T-helper 1 cell treated with Interleukin-12 subunit alpha and Interleukin-12 subunit beta and Interleukin-4 antibody, amounts not matched to agents 30 ng/mL and 1 ng/mL, for 36 hours (primary cell): ENCODE measurements around the gene KRT35. TPM values are rescaled to one million over a fixed set of nuclear protein-coding genes. Genes with fewer than 3 reads are reported as not detected.

Source experiments
- intact Hi-C: fragments of 100-400 bp; cut with micrococcal nuclease; formaldehyde crosslinking; loops from one replicate; pipeline ENCODE4 v1.15.1; 2024
- total RNA-seq: library from RNA; stranded (reverse); gene quantifications from 2 replicates; pipeline ENCODE4 v1.2.3, GENCODE V29; 2022

KRT35 gene
- not detected in 2 replicates for total RNA-seq

- intact Hi-C loops = no loop called here
Measured at GRCh38 chr17:41481036-41481435, at the start of gene KRT35. KRT35 (minus strand) TSS chr17:41481151; CDS start chr17:41481097, 54 bp downstream.

- intact Hi-C loops = no loop called here
Measured at GRCh38 chr17:41530062-41531048, 49.4 kb upstream of the KRT35 start.

- intact Hi-C loops = no loop called here
Measured at GRCh38 chr17:41529491-41529915, 48.6 kb upstream of the KRT35 start.

GRCh38 chr17:41528959-41529353 is 48.0 kb upstream of the KRT35 start:
- intact Hi-C loops = no loop called here

- intact Hi-C loops = no loop called here
Measured at GRCh38 chr17:41527063-41528023, 46.4 kb upstream of the KRT35 start.

- intact Hi-C loops = no loop called here
Measured at GRCh38 chr17:41524261-41524660, 43.3 kb upstream of the KRT35 start.

GRCh38 chr17:41523787-41524186 is 42.8 kb upstream of the KRT35 start:
- intact Hi-C loops = no loop called here

- intact Hi-C loops = no loop called here
Measured at GRCh38 chr17:41523225-41523593, 42.3 kb upstream of the KRT35 start.

- intact Hi-C loops = no loop called here
Measured at GRCh38 chr17:41522301-41523224, 41.6 kb upstream of the KRT35 start.

GRCh38 chr17:41521574-41522261 is 40.8 kb upstream of the KRT35 start:
- intact Hi-C loops = no loop called here

- intact Hi-C loops = no loop called here
Measured at GRCh38 chr17:41520821-41521521, 40.0 kb upstream of the KRT35 start.

- intact Hi-C loops = no loop called here
Measured at GRCh38 chr17:41519501-41520224, 38.7 kb upstream of the KRT35 start.

- intact Hi-C loops = no loop called here
Measured at GRCh38 chr17:41518789-41519449, 38.0 kb upstream of the KRT35 start, which contains the start of gene KRT15. KRT15 (minus strand) TSS chr17:41518890; CDS start chr17:41518827, 63 bp downstream.

- intact Hi-C loops = no loop called here
Measured at GRCh38 chr17:41518031-41518430, 37.1 kb upstream of the KRT35 start.

- intact Hi-C loops = no loop called here
Measured at GRCh38 chr17:41516830-41517283, 35.9 kb upstream of the KRT35 start.

- intact Hi-C loops = no loop called here
Measured at GRCh38 chr17:41516147-41516829, 35.3 kb upstream of the KRT35 start.

GRCh38 chr17:41513168-41513547 is 32.2 kb upstream of the KRT35 start:
- intact Hi-C loops = no loop called here
